ENCODE data around the gene MSANTD3.

DNA sequence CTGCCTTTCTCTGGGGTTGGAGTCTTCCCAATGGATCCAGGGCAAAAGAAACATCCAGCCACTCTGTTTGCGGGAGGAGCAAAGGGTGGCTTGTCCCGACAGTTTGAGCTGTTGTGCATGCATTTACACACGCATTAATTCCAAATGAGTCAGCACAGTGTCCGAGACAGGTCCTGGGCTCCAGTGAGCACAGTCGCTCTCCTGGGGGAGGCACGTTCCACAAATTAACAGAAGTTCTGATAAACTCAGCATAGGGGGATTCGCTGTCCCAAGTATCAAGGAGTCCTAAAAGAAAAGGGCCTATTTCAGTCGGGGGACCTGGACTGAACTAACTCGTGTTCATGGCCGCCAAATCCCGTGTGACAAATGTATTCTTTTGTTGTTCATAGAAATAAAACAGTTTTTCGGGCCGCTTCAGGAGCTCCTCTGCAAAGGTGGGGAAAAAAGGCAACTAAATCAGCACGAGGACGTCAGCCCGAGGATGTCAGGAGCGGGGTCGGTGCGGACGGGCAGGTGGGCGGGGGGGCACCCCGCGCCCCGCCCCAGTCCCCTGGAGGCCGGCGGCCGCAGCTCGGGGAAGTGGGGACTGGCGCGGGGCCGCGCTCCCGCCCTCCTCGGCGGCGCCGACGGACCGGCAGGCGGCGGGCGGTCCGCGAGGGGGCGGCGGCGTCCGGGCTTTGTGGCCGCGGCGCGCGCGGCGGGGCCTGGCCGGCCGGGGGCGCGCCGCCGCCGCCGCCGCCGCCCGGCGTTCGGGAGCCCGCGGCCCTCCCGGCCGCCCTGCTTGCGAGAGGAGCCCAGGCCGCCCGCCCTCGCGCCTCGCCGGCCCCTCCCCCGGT, at the start of gene MSANTD3:
- TF ChIP-seq, protein P1, sequence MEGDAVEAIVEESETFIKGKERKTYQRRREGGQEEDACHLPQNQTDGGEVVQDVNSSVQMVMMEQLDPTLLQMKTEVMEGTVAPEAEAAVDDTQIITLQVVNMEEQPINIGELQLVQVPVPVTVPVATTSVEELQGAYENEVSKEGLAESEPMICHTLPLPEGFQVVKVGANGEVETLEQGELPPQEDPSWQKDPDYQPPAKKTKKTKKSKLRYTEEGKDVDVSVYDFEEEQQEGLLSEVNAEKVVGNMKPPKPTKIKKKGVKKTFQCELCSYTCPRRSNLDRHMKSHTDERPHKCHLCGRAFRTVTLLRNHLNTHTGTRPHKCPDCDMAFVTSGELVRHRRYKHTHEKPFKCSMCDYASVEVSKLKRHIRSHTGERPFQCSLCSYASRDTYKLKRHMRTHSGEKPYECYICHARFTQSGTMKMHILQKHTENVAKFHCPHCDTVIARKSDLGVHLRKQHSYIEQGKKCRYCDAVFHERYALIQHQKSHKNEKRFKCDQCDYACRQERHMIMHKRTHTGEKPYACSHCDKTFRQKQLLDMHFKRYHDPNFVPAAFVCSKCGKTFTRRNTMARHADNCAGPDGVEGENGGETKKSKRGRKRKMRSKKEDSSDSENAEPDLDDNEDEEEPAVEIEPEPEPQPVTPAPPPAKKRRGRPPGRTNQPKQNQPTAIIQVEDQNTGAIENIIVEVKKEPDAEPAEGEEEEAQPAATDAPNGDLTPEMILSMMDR (IDR thresholded peaks at IDR 0.05) = peak in 1 of 3 experiments; percentile 14
- TF ChIP-seq POLR2A (IDR thresholded peaks at IDR 0.05) = no peak
